Measurements from ENCODE around the gene PGS1.
"Not testable (repeated sequence)": the region's sequence is repeated elsewhere in the genome, so short reads cannot be mapped to it uniquely, and the experiment has no call there.

Gene PGS1

GRCh38 chr17:78450696-78451345 is 72.4 kb downstream of the PGS1 start:
- Mint-ChIP-seq H3K27ac (no peak overlapping the region), H3K4me3 (no peak overlapping the region), H3K9me3 (no peaks in the 10 kb centered on the region), H3K36me3 (no peaks in the 10 kb centered on the region), H3K27me3 (peaks cover 2% of the 10 kb centered on the region), H3K4me1 (peaks cover 6% of the 10 kb centered on the region)
- DNase-seq (ENCODE audit: low spot score in 2 of 2) (no peak), ATAC-seq (ENCODE audit: low read depth) (no peak)

GRCh38 chr17:78451753-78452152 is 73.3 kb downstream of the PGS1 start:
- no peaks in the 10 kb centered on the region for H3K36me3 Mint-ChIP-seq
- H3K4me1 Mint-ChIP-seq, result peaks cover 6% of the 10 kb centered on the region
- DNase-seq (ENCODE audit: low spot score in 2 of 2) (no peak), ATAC-seq (ENCODE audit: low read depth) (no peak)
- H3K27me3 Mint-ChIP-seq, result no peaks in the 10 kb centered on the region
- no peak overlapping the region for H3K27ac Mint-ChIP-seq
- no peak overlapping the region for H3K4me3 Mint-ChIP-seq
- H3K9me3 Mint-ChIP-seq, result no peaks in the 10 kb centered on the region

- Mint-ChIP-seq H3K9me3 (no peaks in the 10 kb centered on the region), H3K4me3 (no peak overlapping the region), H3K27me3 (no peaks in the 10 kb centered on the region), H3K27ac (no peak overlapping the region), H3K4me1 (peaks cover 6% of the 10 kb centered on the region), H3K36me3 (no peaks in the 10 kb centered on the region)
- DNase-seq (ENCODE audit: low spot score in 2 of 2) (no peak), ATAC-seq (ENCODE audit: low read depth) (no peak)
Measured at GRCh38 chr17:78454346-78454745, 75.9 kb downstream of the PGS1 start.

GRCh38 chr17:78458091-78458490 is 79.6 kb downstream of the PGS1 start:
- H3K27ac Mint-ChIP-seq, result no peak overlapping the region

DNA sequence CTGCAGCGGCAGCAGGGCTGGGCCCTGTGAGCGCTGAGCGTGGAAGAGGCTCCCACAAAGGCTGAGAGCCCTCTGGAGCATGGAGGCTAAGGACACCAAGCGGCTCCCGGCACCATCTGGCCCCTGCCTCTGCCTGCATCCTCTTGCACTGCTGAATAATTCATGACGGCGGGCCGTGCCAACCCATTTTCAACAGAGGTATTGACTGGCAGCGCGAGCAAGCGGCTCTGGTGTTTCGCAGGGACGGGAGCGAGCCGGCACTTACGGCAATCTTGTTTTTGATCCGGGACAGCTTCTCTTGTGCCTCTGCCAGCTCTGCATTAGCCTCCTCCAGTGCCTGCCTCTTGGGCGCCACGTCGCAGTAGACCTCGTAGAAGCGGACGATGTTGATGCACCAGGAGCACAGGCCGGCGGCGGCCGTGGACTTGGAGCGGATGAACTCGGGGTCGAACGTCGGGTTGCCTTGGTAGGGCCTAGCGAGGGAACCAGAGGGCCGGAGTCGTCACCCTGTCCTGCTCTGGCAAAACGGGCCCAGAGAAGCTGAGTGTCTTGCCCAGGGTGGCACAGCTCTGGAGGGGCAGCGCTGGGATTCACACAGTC is 80.4 kb downstream of the PGS1 start:
- H3K4me3 Mint-ChIP-seq, result no peak overlapping the region
- H3K4me1 Mint-ChIP-seq, result no peaks in the 10 kb centered on the region
- no peak overlapping the region for H3K27ac Mint-ChIP-seq
- ATAC-seq (ENCODE audit: low read depth) (no peak), DNase-seq (ENCODE audit: low spot score in 2 of 2) (no peak)
- peaks cover 3% of the 10 kb centered on the region for H3K27me3 Mint-ChIP-seq
- H3K36me3 Mint-ChIP-seq, result no peaks in the 10 kb centered on the region
- H3K9me3 Mint-ChIP-seq, result no peaks in the 10 kb centered on the region

More at GRCh38 chr17:78458091-78458490, 79.6 kb downstream of the PGS1 start:
- H3K4me1 Mint-ChIP-seq, result no peaks in the 10 kb centered on the region
- H3K9me3 Mint-ChIP-seq, result no peaks in the 10 kb centered on the region
- H3K36me3 Mint-ChIP-seq, result no peaks in the 10 kb centered on the region
- no peak for DNase-seq (ENCODE audit: low spot score in 2 of 2)
- H3K4me3 Mint-ChIP-seq, result no peak overlapping the region
- H3K27me3 Mint-ChIP-seq, result peaks cover 3% of the 10 kb centered on the region
- ATAC-seq (ENCODE audit: low read depth), result no peak

GRCh38 chr17:78459696-78460095 is 81.2 kb downstream of the PGS1 start:
- no peak for DNase-seq (ENCODE audit: low spot score in 2 of 2)
- ATAC-seq (ENCODE audit: low read depth), result no peak
- no peaks in the 10 kb centered on the region for H3K36me3 Mint-ChIP-seq
- H3K4me3 Mint-ChIP-seq, result no peak overlapping the region
- no peaks in the 10 kb centered on the region for H3K9me3 Mint-ChIP-seq
- H3K4me1 Mint-ChIP-seq, result no peaks in the 10 kb centered on the region
- no peak overlapping the region for H3K27ac Mint-ChIP-seq
- H3K27me3 Mint-ChIP-seq, result peaks cover 3% of the 10 kb centered on the region

GRCh38 chr17:78460176-78460675 is 81.8 kb downstream of the PGS1 start:
- Mint-ChIP-seq H3K36me3 (no peaks in the 10 kb centered on the region), H3K4me1 (no peaks in the 10 kb centered on the region), H3K27ac (no peak overlapping the region), H3K9me3 (no peaks in the 10 kb centered on the region), H3K27me3 (peaks cover 3% of the 10 kb centered on the region), H3K4me3 (no peak overlapping the region)
- no peak for DNase-seq (ENCODE audit: low spot score in 2 of 2)
- no peak for ATAC-seq (ENCODE audit: low read depth)

GRCh38 chr17:78460951-78461798 is 82.7 kb downstream of the PGS1 start:
- H3K27ac Mint-ChIP-seq, result no peak overlapping the region
- H3K4me3 Mint-ChIP-seq, result no peak overlapping the region
- H3K9me3 Mint-ChIP-seq, result no peaks in the 10 kb centered on the region
- DNase-seq (ENCODE audit: low spot score in 2 of 2), result no peak
- no peaks in the 10 kb centered on the region for H3K4me1 Mint-ChIP-seq
- peaks cover 3% of the 10 kb centered on the region for H3K27me3 Mint-ChIP-seq
- no peak for ATAC-seq (ENCODE audit: low read depth)
- H3K36me3 Mint-ChIP-seq, result no peaks in the 10 kb centered on the region

GRCh38 chr17:78461799-78462053 is 83.3 kb downstream of the PGS1 start:
- no peak overlapping the region for H3K4me3 Mint-ChIP-seq
- peaks cover 3% of the 10 kb centered on the region for H3K27me3 Mint-ChIP-seq
- no peak for ATAC-seq (ENCODE audit: low read depth)
- DNase-seq (ENCODE audit: low spot score in 2 of 2), result no peak
- H3K4me1 Mint-ChIP-seq, result no peaks in the 10 kb centered on the region
- H3K36me3 Mint-ChIP-seq, result no peaks in the 10 kb centered on the region
- no peak overlapping the region for H3K27ac Mint-ChIP-seq
- H3K9me3 Mint-ChIP-seq, result no peaks in the 10 kb centered on the region

DNA sequence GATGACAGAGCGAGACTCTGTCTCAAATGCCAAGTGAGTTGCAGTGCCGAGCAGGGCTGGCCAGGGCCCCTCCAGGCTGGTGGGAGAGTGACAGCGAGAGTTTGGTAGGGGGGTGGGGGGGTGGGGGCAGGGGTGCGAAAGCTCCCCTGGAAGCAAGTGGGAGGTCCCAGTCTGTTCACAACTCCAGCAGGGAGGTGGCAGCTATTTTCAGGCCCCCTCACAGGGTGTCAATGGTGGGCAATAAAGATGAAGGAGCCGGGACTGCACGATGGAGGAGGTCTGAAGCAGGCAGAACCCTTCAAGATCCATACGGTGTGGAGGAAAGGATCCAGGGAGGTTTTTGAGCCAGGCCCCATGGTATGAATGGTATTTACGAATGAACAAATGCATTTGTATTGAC is 83.7 kb downstream of the PGS1 start:
- no peaks in the 10 kb centered on the region for H3K4me1 Mint-ChIP-seq
- H3K4me3 Mint-ChIP-seq, result no peak overlapping the region
- H3K27me3 Mint-ChIP-seq, result peaks cover 3% of the 10 kb centered on the region
- DNase-seq (ENCODE audit: low spot score in 2 of 2) (no peak), ATAC-seq (ENCODE audit: low read depth) (no peak)
- no peaks in the 10 kb centered on the region for H3K9me3 Mint-ChIP-seq
- H3K27ac Mint-ChIP-seq, result no peak overlapping the region
- no peaks in the 10 kb centered on the region for H3K36me3 Mint-ChIP-seq

DNA sequence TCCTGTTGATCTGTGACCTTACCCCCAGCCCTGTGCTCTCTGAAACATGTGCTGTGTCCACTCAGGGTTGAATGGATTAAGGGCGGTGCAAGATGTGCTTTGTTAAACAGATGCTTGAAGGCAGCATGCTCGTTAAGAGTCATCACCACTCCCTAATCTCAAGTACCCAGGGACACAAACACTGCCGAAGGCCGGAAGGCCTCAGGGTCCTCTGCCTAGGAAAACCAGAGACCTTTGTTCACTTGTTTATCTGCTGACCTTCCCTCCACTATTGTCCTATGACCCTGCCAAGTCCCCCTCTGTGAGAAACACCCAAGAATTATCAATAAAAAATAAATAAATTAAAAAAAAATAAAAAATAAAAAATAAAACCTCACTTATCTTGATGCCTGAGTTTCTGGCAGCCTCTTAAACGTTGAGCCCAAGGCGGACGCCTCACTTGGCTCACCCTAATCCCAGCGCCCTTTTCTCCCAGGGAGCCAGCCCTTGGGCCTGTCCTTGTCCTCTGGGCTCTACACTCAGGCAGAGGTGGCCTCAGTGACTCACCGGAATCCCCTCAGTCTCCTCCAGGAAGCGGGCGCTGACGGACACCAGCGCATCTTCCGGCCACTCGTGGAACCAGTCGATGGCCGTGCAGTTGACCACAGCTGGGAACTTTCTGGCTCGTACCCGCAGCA is 87.8 kb downstream of the PGS1 start:
- not testable (repeated sequence) for H3K9me3 Mint-ChIP-seq; H3K27ac Mint-ChIP-seq; H3K36me3 Mint-ChIP-seq; H3K27me3 Mint-ChIP-seq; H3K4me1 Mint-ChIP-seq; H3K4me3 Mint-ChIP-seq; DNase-seq (ENCODE audit: low spot score in 2 of 2); ATAC-seq (ENCODE audit: low read depth)

DNA sequence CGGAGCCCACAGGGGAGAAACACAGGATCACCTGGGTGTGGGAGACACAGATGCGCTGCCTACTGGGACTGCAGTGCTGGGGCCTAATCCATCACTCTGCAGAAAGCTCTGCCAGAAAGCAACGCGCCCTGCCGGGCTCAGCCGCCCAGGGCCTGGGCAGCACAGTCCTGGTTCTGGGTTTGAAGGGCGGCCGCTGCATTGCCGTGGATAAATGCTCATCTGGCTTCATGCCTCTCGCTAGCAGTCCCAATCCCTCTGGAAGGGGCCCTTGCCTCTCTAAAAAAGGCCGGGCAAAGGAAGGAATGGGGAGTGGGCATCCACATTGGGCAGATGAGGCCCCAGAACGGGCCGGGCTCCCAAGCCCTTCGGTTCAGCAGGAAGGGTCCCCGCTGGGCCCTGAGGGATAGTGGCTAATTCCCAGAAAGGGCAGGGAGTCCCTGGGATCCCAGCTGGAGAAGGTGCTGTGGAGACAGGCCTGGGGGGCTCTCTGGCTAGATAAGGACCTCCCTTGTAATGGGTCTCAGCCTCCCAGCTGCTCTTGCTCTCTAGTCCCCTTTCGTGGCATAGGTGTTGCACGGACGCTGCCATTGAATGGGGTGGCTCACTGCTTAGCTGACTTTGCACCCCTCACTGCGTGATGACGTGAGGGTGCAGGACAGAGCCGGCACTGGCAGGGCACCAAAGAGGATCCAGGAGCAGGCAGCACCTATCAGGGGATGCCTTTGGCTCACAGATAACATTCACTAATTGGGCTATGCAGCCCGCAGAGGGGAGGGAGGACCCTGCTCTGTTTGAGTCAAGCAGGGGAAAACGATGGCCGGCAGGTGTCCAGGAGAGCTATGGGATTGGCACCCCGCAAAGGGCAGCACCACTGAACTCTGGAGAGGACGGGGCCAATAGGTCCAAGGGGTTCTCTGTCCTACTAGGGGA is 88.6 kb downstream of the PGS1 start:
- ATAC-seq (ENCODE audit: low read depth), result no peak
- Mint-ChIP-seq H3K27me3 (peaks cover 8% of the 10 kb centered on the region), H3K27ac (no peak overlapping the region), H3K4me1 (peaks cover 4% of the 10 kb centered on the region), H3K4me3 (no peak overlapping the region), H3K9me3 (no peaks in the 10 kb centered on the region), H3K36me3 (no peaks in the 10 kb centered on the region)
- DNase-seq (ENCODE audit: low spot score in 2 of 2), result no peak

- H3K4me3 Mint-ChIP-seq, result no peak overlapping the region
- H3K27ac Mint-ChIP-seq, result no peak overlapping the region
- DNase-seq (ENCODE audit: low spot score in 2 of 2), result no peak
- H3K27me3 Mint-ChIP-seq, result peaks cover 10% of the 10 kb centered on the region
- H3K4me1 Mint-ChIP-seq, result peaks cover 8% of the 10 kb centered on the region
- no peak for ATAC-seq (ENCODE audit: low read depth)
- no peaks in the 10 kb centered on the region for H3K9me3 Mint-ChIP-seq
- H3K36me3 Mint-ChIP-seq, result no peaks in the 10 kb centered on the region
Measured at GRCh38 chr17:78468366-78468765, 89.9 kb downstream of the PGS1 start.

Measured in memory B cell (primary cell).